SK-N-SH (cell line): Measurements from ENCODE around the gene IRF2. TPM values are rescaled to one million over a fixed set of nuclear protein-coding genes. Genes with fewer than 3 reads are reported as not detected.
A peak's percentile ranks its signal among the peaks of the same experiment; 100 is the strongest.

Source experiments
- CTCF ChIA-PET: fragments of 300-600, 350-600 bp; formaldehyde crosslinking; extraction: SDS; loops from one replicate; lab custom pipeline; 2021; lab: Yijun Ruan, JAX
- POLR2A ChIA-PET: fragments of 350-600 bp; sonication (Branson Sonifier 250); formaldehyde crosslinking; extraction: SDS; loops from one replicate; lab custom pipeline; 2020; ENCODE audit warnings: antibody characterized with exemption, inconsistent platforms; lab: Yijun Ruan, JAX
- DNase-seq: peaks from one replicate; pipeline ENCODE4 v3.0.0; 2012
- H2AFZ ChIP-seq: fragments of 200-600 bp; sonication (generic); 2 replicates; pipeline ENCODE4 v1.8.1; 2016; ENCODE audit warnings: antibody characterized with exemption, mild to moderate bottlenecking, low read depth
- H3F3A ChIP-seq: fragments of 200-600 bp; sonication (generic); replicated peaks from 2 replicates; pipeline ENCODE3; 2016; ENCODE audit warnings: antibody characterized with exemption, mild to moderate bottlenecking; ENCODE audit not compliant: insufficient read depth
- H3K27ac ChIP-seq, 2 experiments: fragments of 200-500 bp in 1 of 2; fragments of 200-600 bp in 1 of 2; sonication (Bioruptor generic) in 1 of 2; sonication (generic), shearing (Covaris generic) in 1 of 2; 2 replicates each; pipeline versions ENCODE4 v1.5.1 to v1.6.1; 2014 to 2016; ENCODE audit warnings: low read depth in 2 of 2, inconsistent platforms in 1 of 2, low read length in 1 of 2, mild to moderate bottlenecking in 1 of 2, mixed read lengths in 1 of 2
- H3K27me3 ChIP-seq: fragments of 200-600 bp; sonication (generic), shearing (Covaris generic); 2 replicates; pipeline ENCODE4 v1.6.1; 2016; ENCODE audit warnings: mixed run types; ENCODE audit not compliant: insufficient read depth
- H3K36me3 ChIP-seq, 2 experiments: fragments of 200-500 bp in 1 of 2; fragments of 200-600 bp in 1 of 2; sonication (Bioruptor generic) in 1 of 2; sonication (generic) in 1 of 2; replicated peaks in 1 of 2; 2 replicates each; pipeline versions ENCODE3 to v1.5.1; 2014 to 2016; ENCODE audit warnings: low read length in 1 of 2, mild to moderate bottlenecking in 1 of 2; ENCODE audit not compliant: insufficient read depth in 2 of 2, control insufficient read depth in 1 of 2
- H3K4me1 ChIP-seq, 2 experiments: fragments of 200-500 bp in 1 of 2; fragments of 200-600 bp in 1 of 2; sonication (Bioruptor generic) in 1 of 2; sonication (generic), shearing (Covaris generic) in 1 of 2; 2 replicates each; pipeline versions ENCODE4 v1.5.1 to v1.6.1; 2014 to 2016; ENCODE audit warnings: low read depth in 1 of 2, low read length in 1 of 2, mixed run types in 1 of 2; ENCODE audit not compliant: insufficient read depth in 2 of 2, control insufficient read depth in 1 of 2
- H3K4me2 ChIP-seq: fragments of 200-600 bp; sonication (generic), shearing (Covaris generic); 2 replicates; pipeline ENCODE4 v1.6.1; 2017; ENCODE audit warnings: mixed run types
- H3K4me3 ChIP-seq, 2 experiments: fragments of 200-500 bp in 1 of 2; fragments of 200-600 bp in 1 of 2; sonication (Bioruptor generic) in 1 of 2; sonication (generic), shearing (Covaris generic) in 1 of 2; 2 replicates each; pipeline versions ENCODE4 v1.5.1 to v1.8.1; 2014 to 2016; ENCODE audit warnings: low read depth in 2 of 2, inconsistent platforms in 1 of 2, low read length in 1 of 2, mild to moderate bottlenecking in 1 of 2, mixed read lengths in 1 of 2, moderate library complexity in 1 of 2
- H3K79me2 ChIP-seq: fragments of 200-600 bp; sonication (generic); 2 replicates; pipeline ENCODE4 v1.8.1; 2017; ENCODE audit warnings: mild to moderate bottlenecking; ENCODE audit not compliant: insufficient read depth
- H3K9ac ChIP-seq: fragments of 200-600 bp; sonication (generic); 2 replicates; pipeline ENCODE4 v1.6.1; 2017; ENCODE audit warnings: mixed run types
- H3K9me2 ChIP-seq: fragments of 200-600 bp; sonication (generic); 2 replicates; pipeline ENCODE4 v1.6.1; 2017; ENCODE audit warnings: mixed run types
- H3K9me3 ChIP-seq: fragments of 200-600 bp; sonication (generic); 2 replicates; pipeline ENCODE4 v1.6.1; 2017; ENCODE audit warnings: mixed run types, mild to moderate bottlenecking, moderate library complexity
- H4K20me1 ChIP-seq: fragments of 200-600 bp; sonication (generic); 2 replicates; pipeline ENCODE4 v1.6.1; 2017; ENCODE audit warnings: mild to moderate bottlenecking, mixed run types; ENCODE audit not compliant: insufficient read depth
- CTCF ChIP-seq: fragments of 200-600 bp; sonication (generic); IDR thresholded peaks from 2 replicates; pipeline ENCODE4 v1.6.1; 2017; ENCODE audit warnings: antibody characterized with exemption, mild to moderate bottlenecking, moderate library complexity
- EZH2phosphoT487 ChIP-seq: fragments of 200-600 bp; sonication (generic); IDR thresholded peaks from 2 replicates; pipeline ENCODE4 v1.6.1; 2017; ENCODE audit warnings: low read depth, mixed run types, mild to moderate bottlenecking, antibody characterized with exemption, moderate library complexity, borderline replicate concordance
- FOSL2 ChIP-seq: IDR thresholded peaks from 2 replicates; pipeline ENCODE4 v1.4.0; 2012; ENCODE audit warnings: low read depth, mild to moderate bottlenecking, moderate library complexity, borderline replicate concordance
- FOXM1 ChIP-seq: IDR thresholded peaks from 2 replicates; pipeline ENCODE4 v1.4.0; 2012; ENCODE audit warnings: low read depth, mild to moderate bottlenecking
- GABPA ChIP-seq: IDR thresholded peaks from 2 replicates; pipeline ENCODE4 v1.4.0; 2012; ENCODE audit warnings: low read depth, mild to moderate bottlenecking
- JUND ChIP-seq: IDR thresholded peaks from 2 replicates; pipeline ENCODE4 v1.4.0; 2012
- MXI1 ChIP-seq: IDR thresholded peaks from 2 replicates; pipeline ENCODE4 v1.6.1; 2012; ENCODE audit warnings: mild to moderate bottlenecking, low read depth, low read length, improper control_type of control experiment
- NFIC ChIP-seq: IDR thresholded peaks from 2 replicates; pipeline ENCODE4 v1.4.0; 2012; ENCODE audit warnings: borderline replicate concordance
- PBX3 ChIP-seq: IDR thresholded peaks from 2 replicates; pipeline ENCODE4; 2012
- POLR2AphosphoS5 ChIP-seq: IDR thresholded peaks from 2 replicates; pipeline ENCODE4 v1.6.1; 2012; ENCODE audit warnings: low read depth, low read length
- RCOR1 ChIP-seq: fragments of 150-350 bp; IDR thresholded peaks from 2 replicates; pipeline ENCODE4 v1.6.1; 2017; ENCODE audit warnings: antibody characterized with exemption, low read length
- REST ChIP-seq: IDR thresholded peaks from 2 replicates; pipeline ENCODE4 v1.6.1; 2012; ENCODE audit warnings: mild to moderate bottlenecking, low read depth, low read length, moderate library complexity
- RXRA ChIP-seq: IDR thresholded peaks from 2 replicates; pipeline ENCODE4 v1.4.0; 2012; ENCODE audit warnings: low read depth, mild to moderate bottlenecking, borderline replicate concordance
- SIN3A ChIP-seq: IDR thresholded peaks from 2 replicates; pipeline ENCODE4 v1.6.1; 2012; ENCODE audit warnings: low read depth, mild to moderate bottlenecking, low read length, moderate library complexity, borderline replicate concordance
- SMC3 ChIP-seq: IDR thresholded peaks from 2 replicates; pipeline ENCODE4 v1.6.1; 2012; ENCODE audit warnings: low read depth, low read length, improper control_type of control experiment
- TAF1 ChIP-seq: IDR thresholded peaks from 2 replicates; pipeline ENCODE4 v1.6.1; 2012; ENCODE audit warnings: low read depth, mild to moderate bottlenecking, low read length, moderate library complexity, borderline replicate concordance
- TCF12 ChIP-seq: IDR thresholded peaks from 2 replicates; pipeline ENCODE4 v1.4.0; 2012
- TEAD4 ChIP-seq: IDR thresholded peaks from 2 replicates; pipeline ENCODE4 v1.4.0; 2012; ENCODE audit warnings: mild to moderate bottlenecking, borderline replicate concordance; ENCODE audit not compliant: insufficient read depth
- WGBS: methylation state at CpG from one replicate; pipeline ENCODE4 v1.1.6; 2017; ENCODE audit warnings: low lambda C conversion rate; 5-methylcytosine and 5-hydroxymethylcytosine counted together
- polyA plus RNA-seq, 3 experiments: library from polyadenylated mRNA; depleted of rRNA; stranded (reverse); fragments of >200 nt; gene quantifications; 2 replicates each; pipeline ENCODE4 v1.2.3, GENCODE V29; 2012

The IRF2 gene
- polyA plus RNA-seq, 1 of the 3 experiments (the other 2 are of a cell fraction): 23.3 TPM

GRCh38 chr4:184461711-184462441 is 12.5 kb downstream of the IRF2 start:
- H3K79me2 ChIP-seq: peaks cover 86% of the 10 kb centered on the region
- H3K27ac ChIP-seq: peak overlapping the region in 1 of 2 experiments; percentile 22; a peak in 2 of 4 replicates
- no peaks in the 10 kb centered on the region for H3K9me2 ChIP-seq
- WGBS: 95% methylated on average over 7 of the region's 7 CpGs
- H3K4me2 ChIP-seq: no peak overlapping the region
- no peaks in the 10 kb centered on the region for H3K27me3 ChIP-seq
- no peak overlapping the region for H3K4me3 ChIP-seq
- peaks cover 6 to 7% of the 10 kb centered on the region in 2 experiments for H3K36me3 ChIP-seq
- peaks cover 5% of the 10 kb centered on the region; the same call in 1 of the 2 replicates for H4K20me1 ChIP-seq
- CTCF ChIA-PET: interaction anchor here (0.8 to 1.5 kb wide), 3 partner anchors 24 to 550 kb away, joined by 3 to 7 read pairs (median 3); no protein-coding TSS in a partner anchor
- TF ChIP-seq TAF1 (no peak), FOXM1 (no peak), RXRA (no peak), SIN3A (no peak), POLR2AphosphoS5 (no peak), TEAD4 (no peak), REST (no peak), JUND (no peak), GABPA (no peak), NFIC (no peak), SMC3 (no peak), MXI1 (no peak), RCOR1 (no peak), EZH2phosphoT487 (no peak), CTCF (no peak), FOSL2 (no peak), TCF12 (no peak), PBX3 (no peak)
- TF ChIP-seq, all 33 proteins: peak for 0
- Histone ChIP-seq H3F3A (no peaks in the 10 kb centered on the region), H3K9me3 (no peaks in the 10 kb centered on the region), H3K9ac (no peak overlapping the region), H3K4me1 (peaks cover 18 to 26% of the 10 kb centered on the region in 2 experiments; a peak in 3 of 4 replicates), H2AFZ (no peak overlapping the region)
- POLR2A ChIA-PET: no interaction called here
- no peak for DNase-seq
